ENCODE measurements around the gene NACC2.

- TF ChIP-seq CTCF (IDR thresholded peaks at IDR 0.05) (no peak), POLR2A (IDR thresholded peaks at IDR 0.05) (no peak)
Measured at GRCh38 chr9:136100700-136101614, 5.9 kb upstream of the NACC2 start.

All from ovary (tissue), 3 donors.